Endodermal cell (in vitro differentiated cells): ENCODE results near the gene EPHB3. TPM values are rescaled to one million over a fixed set of nuclear protein-coding genes. Genes with fewer than 3 reads are reported as not detected.
"Not testable (repeated sequence)": the region's sequence is repeated elsewhere in the genome, so short reads cannot be mapped to it uniquely, and the experiment has no call there.

ENCODE experiments used
- DNase-seq: peaks from one replicate; pipeline ENCODE4 v3.0.0-alpha.2; 2017
- H3K27ac ChIP-seq: 2 replicates; pipeline ENCODE4 v1.5.1; 2013; ENCODE audit warnings: mild to moderate bottlenecking, low read depth, low read length, moderate library complexity
- H3K27me3 ChIP-seq: 2 replicates; pipeline ENCODE4 v1.6.1; 2013; ENCODE audit warnings: mild to moderate bottlenecking, low read length, moderate library complexity; ENCODE audit not compliant: insufficient read depth, control insufficient read depth, poor library complexity, severe bottlenecking
- H3K36me3 ChIP-seq: 2 replicates; pipeline ENCODE4 v1.7.0; 2013; ENCODE audit warnings: mild to moderate bottlenecking, low read length, moderate library complexity; ENCODE audit not compliant: control insufficient read depth, insufficient read depth
- H3K4me1 ChIP-seq: one replicate; pipeline ENCODE4 v1.7.0; 2013; ENCODE audit warnings: low read length; ENCODE audit not compliant: control insufficient read depth, insufficient read depth
- H3K4me3 ChIP-seq: 2 replicates; pipeline ENCODE4 v1.5.1; 2013; ENCODE audit warnings: mild to moderate bottlenecking, low read length, moderate library complexity
- H3K9ac ChIP-seq: 2 replicates; pipeline ENCODE4 v1.6.1; 2013; ENCODE audit warnings: mild to moderate bottlenecking, low read length, moderate library complexity; ENCODE audit not compliant: poor library complexity, severe bottlenecking; ENCODE audit errors: extremely low read depth
- H3K9me3 ChIP-seq: 2 replicates; pipeline ENCODE4 v1.6.1; 2013; ENCODE audit warnings: mild to moderate bottlenecking, low read length, moderate library complexity; ENCODE audit not compliant: control insufficient read depth
- H3K27ac Mint-ChIP-seq: 2 replicates; pipeline ENCODE4 v1.8.0; 2020; ENCODE audit warnings: mixed read lengths
- H3K27me3 Mint-ChIP-seq: 2 replicates; pipeline ENCODE4 v1.8.0; 2021; ENCODE audit warnings: mild to moderate bottlenecking, mixed read lengths; ENCODE audit not compliant: insufficient read depth
- H3K36me3 Mint-ChIP-seq: 2 replicates; pipeline ENCODE4 v1.8.0; 2020; ENCODE audit warnings: low read depth, mixed read lengths
- H3K4me1 Mint-ChIP-seq: 2 replicates; pipeline ENCODE4 v1.8.0; 2020; ENCODE audit warnings: mixed read lengths
- H3K4me3 Mint-ChIP-seq: 2 replicates; pipeline ENCODE4 v1.8.0; 2020; ENCODE audit warnings: mild to moderate bottlenecking, moderate library complexity, mixed read lengths
- H3K9me3 Mint-ChIP-seq: 2 replicates; pipeline ENCODE4 v1.8.0; 2020; ENCODE audit warnings: mild to moderate bottlenecking, mixed read lengths
- CTCF ChIP-seq: fragments of 200-600 bp; sonication (generic); conservative IDR thresholded peaks from 2 replicates; pipeline ENCODE4 v1.5.0; 2021; ENCODE audit warnings: antibody characterized with exemption, mild to moderate bottlenecking
- WGBS, 2 experiments: methylation state at CpG; one replicate each; pipeline versions ENCODE4 v1.1.5 to v1.1.7; 2013; ENCODE audit warnings: missing lambda C conversion rate in 2 of 2, mixed read lengths in 1 of 2; ENCODE audit not compliant: insufficient coverage in 1 of 2, insufficient read length in 1 of 2; 5-methylcytosine and 5-hydroxymethylcytosine counted together
- total RNA-seq, 2 donors: library from RNA; stranded (reverse); fragmentation: NEBNext Ultra II Directional in 1 of 2; extraction: Animal tissue kit (Norgen Biotek cat#: 25700) in 1 of 2; gene quantifications; 2 replicates in 1 of 2; 3 replicates in 1 of 2; pipeline ENCODE4 v1.2.1, GENCODE V29; 2021

Gene EPHB3
- total RNA-seq, 2 donors from 2014 or later: 32.7 to 36.9 TPM

GRCh38 chr3:184619787-184620430 lies 58.3 kb downstream of the EPHB3 start:
- H3K27ac ChIP-seq: no peak overlapping the region
- Mint-ChIP-seq H3K36me3 (no peaks in the 10 kb centered on the region), H3K9me3 (no peaks in the 10 kb centered on the region), H3K27me3 (peaks cover 22% of the 10 kb centered on the region), H3K4me3 (no peak overlapping the region), H3K27ac (no peak overlapping the region), H3K4me1 (peaks cover 10% of the 10 kb centered on the region)
- WGBS, 2 experiments: 84 to 96% methylated on average over 6 of the region's 6 CpGs
- H3K4me3 ChIP-seq: no peak overlapping the region
- H3K9me3 ChIP-seq: no peaks in the 10 kb centered on the region
- no peak for TF ChIP-seq CTCF
- no peak overlapping the region for H3K9ac ChIP-seq
- H3K27me3 ChIP-seq: peaks cover 8% of the 10 kb centered on the region
- peaks cover 4% of the 10 kb centered on the region for H3K4me1 ChIP-seq
- no peak for DNase-seq
- no peaks in the 10 kb centered on the region for H3K36me3 ChIP-seq

GRCh38 chr3:184620475-184621119 lies 59.0 kb downstream of the EPHB3 start:
- Histone ChIP-seq H3K9ac (no peak overlapping the region), H3K36me3 (no peaks in the 10 kb centered on the region), H3K27me3 (peaks cover 8% of the 10 kb centered on the region), H3K4me1 (peaks cover 4% of the 10 kb centered on the region), H3K4me3 (no peak overlapping the region), H3K27ac (no peak overlapping the region), H3K9me3 (no peaks in the 10 kb centered on the region)
- H3K27me3 Mint-ChIP-seq: peaks cover 20% of the 10 kb centered on the region
- no peaks in the 10 kb centered on the region for H3K9me3 Mint-ChIP-seq
- WGBS, 2 experiments: 90 to 92% methylated on average over 5 to 7 of the region's 7 CpGs
- H3K27ac Mint-ChIP-seq: no peak overlapping the region
- no peak overlapping the region for H3K4me3 Mint-ChIP-seq
- TF ChIP-seq CTCF: no peak
- no peaks in the 10 kb centered on the region for H3K36me3 Mint-ChIP-seq
- DNase-seq: no peak
- H3K4me1 Mint-ChIP-seq: peaks cover 10% of the 10 kb centered on the region

DNA sequence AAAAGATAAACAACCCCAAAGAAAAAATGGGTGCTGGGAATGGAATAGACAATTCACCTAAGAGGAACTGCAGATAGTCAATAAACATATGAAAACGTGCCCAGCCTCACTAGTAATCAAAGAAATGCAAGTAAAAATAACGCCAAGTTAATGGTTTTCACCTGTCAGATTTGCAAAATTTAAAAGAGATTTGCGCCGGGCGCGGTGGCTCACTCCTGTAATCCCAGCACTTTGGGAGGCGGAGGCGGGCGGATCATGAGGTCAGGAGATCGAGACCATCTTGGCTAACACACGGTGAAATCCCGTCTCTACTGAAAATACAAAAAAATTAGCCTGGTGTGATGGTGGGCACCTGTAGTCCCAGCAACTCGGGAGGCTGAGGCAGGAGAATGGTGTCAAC lies 60.6 kb downstream of the EPHB3 start:
- H3K36me3 Mint-ChIP-seq, H3K9ac ChIP-seq, H3K9me3 Mint-ChIP-seq, H3K27me3 ChIP-seq, H3K4me1 ChIP-seq, H3K4me3 ChIP-seq, DNase-seq, H3K4me3 Mint-ChIP-seq, H3K27ac ChIP-seq, H3K9me3 ChIP-seq, H3K36me3 ChIP-seq, H3K27ac Mint-ChIP-seq: not testable (repeated sequence)
- peaks cover 10% of the 10 kb centered on the region for H3K4me1 Mint-ChIP-seq
- 95 to 96% methylated on average over 13 of the region's 13 CpGs for WGBS, 2 experiments
- peaks cover 12% of the 10 kb centered on the region for H3K27me3 Mint-ChIP-seq
